ENCODE data around the gene COX7A1. TPM values are rescaled to one million over a fixed set of nuclear protein-coding genes. Genes with fewer than 3 reads are reported as not detected.
A peak's percentile ranks its signal among the peaks of the same experiment; 100 is the strongest.

The COX7A1 gene
- total RNA-seq, 1 experiment from 2014 or later, result not detected

- peak in 1 of 2 experiments; percentile 33 for DNase-seq
Observed at GRCh38 chr19:36113894-36114720, 38.1 kb downstream of the COX7A1 start.

GRCh38 chr19:36113425-36113824 is 38.8 kb downstream of the COX7A1 start:
- POLR2A ChIA-PET (ENCODE audit: unreplicated experiment), result no interaction called here
- H3K27ac ChIP-seq, result no peak overlapping the region
- no peaks in the 10 kb centered on the region for H3K9me3 ChIP-seq (ENCODE audit: insufficient read depth, low read depth)
- TF ChIP-seq EZH2 (IDR thresholded peaks at IDR 0.05; ENCODE audit: low read depth) (no peak), CTCF (conservative IDR thresholded peaks at IDR 0.05) (no peak)
- peaks cover 24% of the 10 kb centered on the region for H3K79me2 ChIP-seq (ENCODE audit: low read depth)
- H3K4me2 ChIP-seq, result peak overlapping the region; percentile 88
- H3K27me3 ChIP-seq (ENCODE audit: insufficient read depth, low read depth), result no peaks in the 10 kb centered on the region
- H2AFZ ChIP-seq, result no peak overlapping the region
- H3K4me3 ChIP-seq, result peak overlapping the region; percentile 100
- intact Hi-C loops (cut with micrococcal nuclease; ENCODE audit: unreplicated experiment), result loop anchor here (10.0 kb wide), 1 partner anchor 59 kb away; the partner anchor contains the start of genes THAP8 and WDR62
- H4K20me1 ChIP-seq (ENCODE audit: insufficient read depth), result no peaks in the 10 kb centered on the region; the same call in 1 of the 2 replicates
- H3K36me3 ChIP-seq (ENCODE audit: low read depth), result no peaks in the 10 kb centered on the region
- H3K9me2 ChIP-seq (ENCODE audit: insufficient read depth), result no peaks in the 10 kb centered on the region
- BruUV-seq (replicated peaks), result no TSS peak
- CTCF ChIA-PET, result interaction anchor here (0.6 kb wide), 1 partner anchor 165 kb away, joined by 3 read pairs; no protein-coding TSS in a partner anchor
- DNase-seq, result no peak
- peaks cover 18% of the 10 kb centered on the region for H3F3A ChIP-seq (ENCODE audit: insufficient read depth, low read depth)
- peaks cover 12% of the 10 kb centered on the region for H3K4me1 ChIP-seq (replicated peaks; ENCODE audit: insufficient read depth)

More at GRCh38 chr19:36113894-36114720, 38.1 kb downstream of the COX7A1 start:
- Histone ChIP-seq H3K79me2 (ENCODE audit: low read depth) (peaks cover 24% of the 10 kb centered on the region), H3K36me3 (ENCODE audit: low read depth) (no peaks in the 10 kb centered on the region), H3K4me1 (replicated peaks; ENCODE audit: insufficient read depth) (peaks cover 12% of the 10 kb centered on the region), H3K4me2 (peak overlapping the region; percentile 88), H3K9me2 (ENCODE audit: insufficient read depth) (no peaks in the 10 kb centered on the region), H3K9me3 (ENCODE audit: insufficient read depth, low read depth) (no peaks in the 10 kb centered on the region), H3K4me3 (peak overlapping the region; percentile 100), H4K20me1 (ENCODE audit: insufficient read depth) (no peaks in the 10 kb centered on the region; the same call in 1 of the 2 replicates), H3K27ac (peak overlapping the region; percentile 67), H3F3A (ENCODE audit: insufficient read depth, low read depth) (peaks cover 18% of the 10 kb centered on the region), H2AFZ (peak overlapping the region; percentile 97), H3K27me3 (ENCODE audit: insufficient read depth, low read depth) (no peaks in the 10 kb centered on the region)
- POLR2A ChIA-PET (ENCODE audit: unreplicated experiment), result interaction anchor here (0.8 kb wide), 1 partner anchor 1606 kb away, joined by 3 read pairs; no protein-coding TSS in a partner anchor
- TSS peak; percentile 49 for BruUV-seq (replicated peaks)
- peak; percentile 42; the same call in 1 of the 2 replicates for TF ChIP-seq CTCF (conservative IDR thresholded peaks at IDR 0.05)
- no peak for TF ChIP-seq EZH2 (IDR thresholded peaks at IDR 0.05; ENCODE audit: low read depth)
- CTCF ChIA-PET, result no interaction called here
- intact Hi-C loops (cut with micrococcal nuclease; ENCODE audit: unreplicated experiment), result loop anchor here (2.0 to 10.0 kb wide), 2 partner anchors 43 to 59 kb away; partner anchors contain the start of genes THAP8 and WDR62

- POLR2A ChIA-PET (ENCODE audit: unreplicated experiment), result no interaction called here
Observed at GRCh38 chr19:36112678-36113077, 39.6 kb downstream of the COX7A1 start.

More at GRCh38 chr19:36112678-36113077, 39.6 kb downstream of the COX7A1 start:
- Histone ChIP-seq H3K27me3 (ENCODE audit: insufficient read depth, low read depth) (no peaks in the 10 kb centered on the region), H3F3A (ENCODE audit: insufficient read depth, low read depth) (peaks cover 18% of the 10 kb centered on the region), H3K9me3 (ENCODE audit: insufficient read depth, low read depth) (no peaks in the 10 kb centered on the region), H3K4me3 (no peak overlapping the region), H3K4me2 (no peak overlapping the region), H3K4me1 (replicated peaks; ENCODE audit: insufficient read depth) (peaks cover 12% of the 10 kb centered on the region), H3K36me3 (ENCODE audit: low read depth) (no peaks in the 10 kb centered on the region), H4K20me1 (ENCODE audit: insufficient read depth) (no peaks in the 10 kb centered on the region; the same call in 1 of the 2 replicates), H2AFZ (no peak overlapping the region), H3K79me2 (ENCODE audit: low read depth) (peaks cover 24% of the 10 kb centered on the region), H3K27ac (no peak overlapping the region), H3K9me2 (ENCODE audit: insufficient read depth) (no peaks in the 10 kb centered on the region)
- CTCF ChIA-PET, result no interaction called here
- BruUV-seq (replicated peaks), result no TSS peak
- TF ChIP-seq EZH2 (IDR thresholded peaks at IDR 0.05; ENCODE audit: low read depth), result no peak
- TF ChIP-seq CTCF (conservative IDR thresholded peaks at IDR 0.05), result no peak
- intact Hi-C loops (cut with micrococcal nuclease; ENCODE audit: unreplicated experiment), result loop anchor here (10.0 kb wide), 1 partner anchor 58 kb away; the partner anchor contains the start of genes THAP8 and WDR62
- DNase-seq, result no peak

Measured in PC-9 (cell line).